CD4-positive, alpha-beta T cell treated with Interleukin-4 for 4 hours (primary cell): ENCODE results near the gene INKA2.

ENCODE experiments used
- DNase-seq: peaks from one replicate; pipeline ENCODE4 v3.0.0-alpha.2; 2020

INKA2 gene

GRCh38 chr1:111739194-111739924 lies at the start of gene INKA2:
Gene INKA2 (minus strand): TSS chr1:111739395. CDS start chr1:111739242, 153 bp downstream.
- peak; percentile 71 for DNase-seq

GRCh38 chr1:111786669-111787207 lies 47.5 kb upstream of the INKA2 start:
- no peak for DNase-seq

GRCh38 chr1:111784273-111784901 lies 45.2 kb upstream of the INKA2 start:
- DNase-seq: no peak

GRCh38 chr1:111779546-111779945 lies 40.4 kb upstream of the INKA2 start:
- DNase-seq: no peak

GRCh38 chr1:111778541-111779051 lies 39.4 kb upstream of the INKA2 start:
- DNase-seq: no peak

GRCh38 chr1:111778066-111778465 lies 38.9 kb upstream of the INKA2 start:
- no peak for DNase-seq

- no peak for DNase-seq
Observed at GRCh38 chr1:111777301-111777700, 38.1 kb upstream of the INKA2 start.

GRCh38 chr1:111776861-111777260 lies 37.7 kb upstream of the INKA2 start:
- no peak for DNase-seq

- DNase-seq: no peak
Observed at GRCh38 chr1:111776391-111776790, 37.2 kb upstream of the INKA2 start.

- DNase-seq: no peak
Observed at GRCh38 chr1:111775966-111776365, 36.8 kb upstream of the INKA2 start.

GRCh38 chr1:111770916-111771315 lies 31.7 kb upstream of the INKA2 start:
- no peak for DNase-seq

- peak; percentile 69 for DNase-seq
Observed at GRCh38 chr1:111769517-111770146, 30.4 kb upstream of the INKA2 start.

GRCh38 chr1:111768625-111769024 lies 29.4 kb upstream of the INKA2 start:
- no peak for DNase-seq

GRCh38 chr1:111768023-111768422 lies 28.8 kb upstream of the INKA2 start:
- DNase-seq: no peak

GRCh38 chr1:111762332-111762731 lies 23.1 kb upstream of the INKA2 start:
- DNase-seq: no peak

- no peak for DNase-seq
Observed at GRCh38 chr1:111761717-111762116, 22.5 kb upstream of the INKA2 start.

GRCh38 chr1:111758373-111758772 lies 19.2 kb upstream of the INKA2 start:
- DNase-seq: no peak

- DNase-seq: no peak
Observed at GRCh38 chr1:111756124-111756513, 16.9 kb upstream of the INKA2 start.

- DNase-seq: peak; percentile 90
Observed at GRCh38 chr1:111755331-111756123, 16.3 kb upstream of the INKA2 start, which contains the start of gene DDX20. Gene DDX20 (plus strand): TSS chr1:111755901. CDS start chr1:111755925, 24 bp downstream.

- DNase-seq: no peak
Observed at GRCh38 chr1:111754984-111755330, 15.8 kb upstream of the INKA2 start.

GRCh38 chr1:111751906-111752575 lies 12.8 kb upstream of the INKA2 start:
- DNase-seq: no peak

GRCh38 chr1:111750856-111751255 lies 11.7 kb upstream of the INKA2 start:
- no peak for DNase-seq
